HG02852 (cell line): ENCODE data around the gene DPPA2.
"Not testable (repeated sequence)": the region's sequence is repeated elsewhere in the genome, so short reads cannot be mapped to it uniquely, and the experiment has no call there.

Source experiments
- ATAC-seq: cut with Tn5 transposase; IDR thresholded peaks from one replicate; pipeline ENCODE4 v1.9.1; 2021; ENCODE audit warnings: mild to moderate bottlenecking, moderate library complexity; ENCODE audit not compliant: unreplicated experiment

DPPA2 gene, protein sequence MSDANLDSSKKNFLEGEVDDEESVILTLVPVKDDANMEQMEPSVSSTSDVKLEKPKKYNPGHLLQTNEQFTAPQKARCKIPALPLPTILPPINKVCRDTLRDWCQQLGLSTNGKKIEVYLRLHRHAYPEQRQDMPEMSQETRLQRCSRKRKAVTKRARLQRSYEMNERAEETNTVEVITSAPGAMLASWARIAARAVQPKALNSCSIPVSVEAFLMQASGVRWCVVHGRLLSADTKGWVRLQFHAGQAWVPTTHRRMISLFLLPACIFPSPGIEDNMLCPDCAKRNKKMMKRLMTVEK

DNA sequence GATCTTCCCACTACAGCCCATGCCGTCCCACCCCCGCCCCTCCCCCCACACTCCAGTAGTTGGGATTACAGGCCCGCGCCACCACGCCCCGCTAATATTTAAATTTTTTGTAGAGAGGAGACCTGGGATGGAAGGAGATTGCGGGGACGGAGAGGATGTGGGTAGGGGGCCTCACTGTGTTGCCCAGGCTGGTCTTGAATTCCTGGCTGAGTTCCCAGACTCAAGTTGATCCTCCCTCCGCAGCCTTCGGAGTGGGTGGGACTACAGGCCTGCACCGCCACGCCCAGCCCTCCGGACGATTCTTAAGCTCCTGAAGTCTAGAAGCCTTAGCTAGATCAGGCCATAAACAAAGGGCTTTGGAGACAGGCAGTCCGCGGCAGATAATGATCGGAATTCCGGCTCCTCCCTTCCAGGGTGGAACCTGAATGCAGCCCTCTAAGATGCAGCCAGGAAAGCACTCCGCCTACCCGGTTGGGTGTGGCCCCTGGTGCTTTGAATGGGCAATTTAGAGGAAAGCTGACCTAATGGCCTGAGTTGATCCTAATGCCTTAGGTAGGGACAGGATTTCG lies at the start of gene DPPA2:
Gene DPPA2, minus strand, starts transcription at position 356 of the 569 bp plus-strand sequence. CDS start 1,975 bp downstream, outside the sequence.
- no peak for ATAC-seq

DNA sequence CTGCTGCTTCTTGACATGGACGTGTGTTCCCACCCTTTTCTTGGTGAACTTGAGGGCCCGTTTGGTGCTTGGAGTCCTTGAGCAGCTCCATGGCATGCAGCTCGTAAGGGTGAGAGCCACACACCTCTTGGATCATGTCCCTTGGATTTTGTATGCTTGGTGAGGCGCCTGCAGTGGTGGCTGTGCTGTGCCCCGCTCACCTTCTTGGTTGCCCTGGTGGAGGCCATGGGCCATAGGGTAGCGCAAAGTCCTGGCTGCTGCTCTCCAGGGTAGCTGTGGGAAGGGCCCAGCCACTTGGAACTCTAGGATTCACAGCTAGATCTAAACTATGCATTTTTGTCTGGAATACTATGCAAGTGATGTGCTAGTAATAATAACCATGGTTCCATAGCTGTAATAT lies 47.8 kb upstream of the DPPA2 start:
- no peak for ATAC-seq

DNA sequence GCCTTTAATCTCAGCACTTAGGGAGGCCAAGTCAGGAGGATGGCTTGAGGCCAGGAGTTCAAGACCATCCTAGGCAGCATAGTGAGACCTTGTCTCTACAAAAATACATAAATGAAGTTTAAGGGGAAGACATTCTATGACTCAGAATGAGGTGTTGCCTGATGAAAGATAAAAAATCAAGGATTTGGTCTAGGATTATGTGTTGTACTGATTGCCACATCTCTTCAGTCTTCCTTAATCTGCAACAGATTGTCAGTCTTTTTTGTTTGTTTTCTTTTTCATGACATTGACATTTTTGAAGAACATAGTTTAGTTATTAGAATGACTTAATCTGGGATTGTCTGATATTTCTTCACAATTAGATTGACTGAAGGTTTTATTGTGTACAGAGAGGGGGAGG lies 47.3 kb upstream of the DPPA2 start:
- no peak for ATAC-seq

DNA sequence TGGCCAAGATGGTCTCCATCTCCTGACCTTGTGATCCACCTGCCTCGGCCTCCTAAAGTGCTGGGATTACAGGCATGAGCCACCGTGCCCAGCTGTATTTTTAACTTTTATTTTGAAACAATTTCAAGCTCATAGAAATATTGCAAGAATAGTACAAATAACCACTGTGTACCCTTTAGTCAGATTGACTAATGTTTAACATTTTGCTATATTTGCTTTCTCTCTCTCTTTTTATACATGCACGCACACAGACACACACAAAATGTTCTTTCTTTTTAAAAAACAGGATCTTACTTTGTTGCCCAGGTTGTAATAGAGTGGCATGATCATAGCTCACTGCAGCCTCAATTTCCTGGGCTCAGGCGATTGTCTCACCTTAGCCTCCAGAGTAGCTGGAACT lies 46.5 kb upstream of the DPPA2 start:
- ATAC-seq: no peak

DNA sequence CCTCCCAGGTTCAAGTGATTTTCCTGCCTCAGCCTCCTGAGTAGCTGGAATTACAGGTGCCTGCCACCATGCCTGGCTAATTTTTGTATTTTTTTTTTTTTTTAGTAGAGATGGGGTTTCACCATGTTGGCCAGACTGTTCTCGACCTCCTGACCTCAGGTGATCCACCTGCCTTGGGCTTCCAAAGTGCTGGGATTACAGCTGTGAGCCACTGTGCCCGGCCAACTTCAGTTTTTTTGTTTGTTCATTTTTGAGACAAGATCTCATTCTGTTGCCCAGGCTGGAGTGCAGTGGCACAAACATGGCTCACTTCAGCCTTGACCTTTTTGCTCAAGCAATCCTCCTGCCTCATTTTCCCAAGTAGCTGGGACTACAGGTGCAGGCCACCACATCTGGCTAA lies 42.5 kb upstream of the DPPA2 start:
- not testable (repeated sequence) for ATAC-seq

DNA sequence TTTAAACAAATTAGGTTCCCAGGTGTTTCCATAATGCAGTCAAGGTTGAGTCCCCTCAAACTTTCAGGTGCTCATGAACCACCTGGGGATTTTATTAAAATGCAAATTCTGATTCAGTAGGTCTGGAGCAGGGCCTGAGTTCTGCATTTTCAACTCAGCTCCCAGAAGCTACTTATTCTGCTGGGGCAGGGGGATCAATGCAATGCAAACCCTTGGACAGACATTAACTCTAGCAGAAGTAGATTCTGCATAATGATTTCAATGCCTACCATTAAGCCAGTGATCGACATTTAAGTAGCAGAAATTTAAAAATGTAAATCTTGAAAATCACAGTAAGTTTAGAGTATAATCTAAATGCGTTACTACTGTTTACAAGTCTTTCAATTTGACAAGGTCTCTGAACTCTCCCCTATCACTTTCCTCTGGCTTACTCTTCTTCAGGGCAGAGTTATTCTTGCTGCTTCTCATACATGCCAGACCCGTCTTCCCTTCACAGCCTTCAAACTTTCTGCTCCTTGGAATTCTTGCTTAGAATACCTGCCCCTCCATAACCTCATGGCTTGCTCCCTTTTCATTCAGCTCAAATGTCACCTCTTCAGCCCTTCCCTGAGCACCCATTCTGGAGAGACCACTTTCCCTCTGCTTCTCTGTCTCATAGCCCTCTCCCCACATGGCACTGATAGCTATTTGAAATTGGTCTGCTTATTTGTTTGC lies 40.3 kb upstream of the DPPA2 start:
- no peak for ATAC-seq

DNA sequence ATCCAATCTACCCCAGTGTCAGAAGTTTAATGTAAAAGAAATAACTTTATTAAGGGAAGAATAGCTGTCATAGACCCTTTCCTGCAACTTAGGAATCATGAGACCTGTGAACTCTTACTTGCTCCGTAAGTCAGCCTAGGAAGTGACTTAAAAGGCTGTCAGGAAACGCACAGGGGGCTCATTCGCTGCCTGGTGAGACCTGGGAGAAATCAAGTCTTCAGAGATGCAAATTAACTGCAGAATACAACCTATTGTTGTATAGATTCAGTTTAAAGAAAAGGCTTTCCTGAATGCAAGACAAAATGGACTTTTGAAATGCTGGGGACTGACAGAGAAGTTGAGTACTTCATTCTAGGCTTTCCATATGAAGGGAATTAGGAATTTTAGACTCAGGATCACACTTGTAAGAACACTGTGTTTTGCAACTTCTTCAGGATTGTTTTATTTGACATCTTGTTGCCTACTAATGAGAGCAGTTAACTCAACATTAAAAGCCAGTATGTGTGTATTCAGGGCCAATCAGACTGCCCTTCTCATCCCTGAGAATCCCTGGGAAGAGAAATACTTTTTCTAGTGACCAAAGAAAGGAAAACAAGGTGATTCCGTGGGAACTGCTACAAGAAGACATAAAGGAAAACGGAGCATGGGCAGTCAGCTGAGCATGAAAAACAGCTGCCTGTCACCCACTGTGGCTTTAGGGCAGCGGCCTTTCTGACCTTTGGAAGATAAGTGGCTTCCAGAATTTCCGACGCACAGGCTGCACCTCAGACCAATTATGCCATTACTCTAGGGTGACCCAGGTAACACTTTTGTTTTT lies 39.5 kb upstream of the DPPA2 start:
- ATAC-seq: no peak

DNA sequence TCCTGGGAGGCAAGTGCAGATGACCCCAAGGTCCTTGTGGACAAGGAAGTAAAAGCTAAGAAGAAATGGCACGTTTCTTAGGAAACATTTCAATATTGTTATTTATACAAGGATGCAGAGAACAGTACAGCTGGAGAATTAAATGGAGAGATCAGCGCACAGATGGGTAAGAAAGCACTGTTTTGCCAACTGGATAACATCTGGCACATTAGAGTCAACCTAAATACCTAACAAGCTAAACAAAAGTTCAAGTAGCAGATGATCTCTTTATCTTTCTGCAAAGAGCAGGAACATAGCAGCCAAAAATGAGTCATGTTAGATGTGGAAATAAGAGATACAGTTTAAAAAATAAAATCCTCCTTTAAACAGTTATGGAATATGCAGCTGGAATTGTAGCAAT lies 36.7 kb upstream of the DPPA2 start:
- no peak for ATAC-seq

DNA sequence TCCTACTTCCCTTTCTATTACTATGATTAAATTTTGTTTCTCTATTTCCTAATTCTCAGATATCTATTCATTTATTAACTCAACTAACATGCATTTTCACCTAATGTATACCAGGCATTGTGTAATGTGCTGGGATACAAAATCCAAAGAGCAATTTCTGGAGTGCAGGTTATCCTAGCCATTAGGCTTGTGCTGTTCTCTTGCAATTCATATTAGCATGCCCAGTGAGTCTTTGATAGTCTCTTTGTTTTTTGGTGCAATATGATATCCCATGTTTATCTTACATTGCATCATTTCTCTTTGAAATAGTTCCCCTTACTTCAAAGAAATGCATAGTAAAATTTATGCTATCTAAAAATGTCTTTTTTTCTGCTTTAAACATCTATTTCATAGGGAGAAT lies 34.9 kb upstream of the DPPA2 start:
- ATAC-seq: no peak

DNA sequence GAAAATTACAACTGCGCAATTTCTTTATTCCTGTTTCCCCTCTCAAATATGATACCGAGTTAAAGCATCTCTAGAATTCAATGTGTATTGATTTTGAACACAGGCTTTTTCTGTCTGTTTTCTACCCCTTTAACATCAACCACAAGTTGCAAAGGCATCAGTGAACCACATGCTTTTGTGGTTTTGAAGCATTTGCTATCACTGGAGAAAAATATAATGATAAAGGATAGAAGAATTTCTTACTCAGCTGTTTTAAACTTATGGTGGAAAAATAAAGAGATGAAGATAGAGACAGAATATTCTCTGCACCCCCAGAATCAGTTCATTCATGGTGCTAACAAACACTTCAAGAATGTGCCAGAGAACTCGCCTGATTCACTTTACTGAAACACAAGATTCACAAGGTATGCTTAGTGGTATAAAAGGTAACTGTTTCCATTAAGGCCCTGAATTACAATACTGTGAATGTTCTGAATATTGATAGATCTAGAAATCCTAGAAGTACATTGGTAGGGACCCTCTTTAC lies 30.5 kb upstream of the DPPA2 start:
- ATAC-seq: no peak

DNA sequence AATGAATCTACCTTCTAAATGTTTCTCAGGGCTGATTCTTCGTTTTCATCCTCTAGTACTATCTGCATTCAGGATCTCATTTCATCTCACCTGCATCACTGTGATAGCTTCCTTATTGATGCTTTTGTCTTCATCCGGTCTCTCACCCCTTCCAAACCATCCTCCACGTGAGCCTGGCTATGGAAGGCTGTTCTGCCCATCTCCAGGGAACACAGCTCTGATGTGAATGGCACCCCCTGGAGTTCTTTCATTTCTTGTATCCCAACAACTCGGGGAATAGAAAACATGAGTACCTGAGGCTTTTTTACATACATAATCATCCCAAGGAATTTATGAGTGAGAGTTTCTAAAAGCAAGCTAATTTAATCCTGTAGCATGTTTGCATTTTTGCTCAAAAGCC lies 29.8 kb upstream of the DPPA2 start:
- no peak for ATAC-seq

DNA sequence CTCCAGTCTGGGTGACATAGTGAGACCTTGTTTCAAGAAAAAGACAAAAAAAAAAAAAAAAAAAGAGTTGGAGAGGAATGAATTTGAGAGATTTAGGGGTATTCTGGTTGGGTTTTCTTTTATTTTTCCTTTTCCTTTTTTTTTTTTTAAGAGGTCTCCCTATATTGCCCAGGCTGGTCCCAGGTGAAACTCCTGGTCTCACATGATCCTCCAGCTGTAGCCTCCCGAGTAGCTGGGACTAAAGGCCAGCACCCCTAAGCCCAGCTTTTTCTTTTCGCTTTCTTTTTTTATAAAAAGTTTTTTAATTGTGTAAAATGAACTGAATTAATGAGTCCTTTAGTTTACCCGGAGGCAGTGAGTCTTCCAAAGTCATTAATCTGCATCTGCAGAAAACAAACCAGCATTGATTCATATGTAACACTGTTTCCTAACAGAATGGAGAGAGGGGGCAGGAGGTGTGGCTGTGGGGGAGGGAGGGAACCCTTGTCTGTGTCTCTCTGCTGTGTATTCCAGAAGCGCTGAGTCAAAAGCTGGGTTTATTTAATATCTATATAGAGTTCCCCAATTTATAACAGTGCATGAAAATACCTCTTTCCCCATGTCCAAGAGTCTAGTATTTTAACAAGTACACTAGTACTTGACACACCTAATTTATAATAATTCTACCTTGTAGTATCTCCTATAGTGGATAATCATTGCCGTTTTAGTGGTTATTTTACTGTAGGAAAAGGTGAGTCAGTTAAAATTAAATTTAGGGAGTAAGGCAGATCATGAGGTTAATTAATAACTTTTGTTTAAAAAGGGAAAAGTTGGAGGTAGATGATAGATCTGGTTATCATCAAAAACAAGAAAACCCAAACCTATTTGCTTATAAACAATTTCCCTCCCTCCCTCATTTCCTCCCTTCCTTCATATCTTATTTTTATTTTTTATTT lies 23.7 kb upstream of the DPPA2 start:
- ATAC-seq: no peak

DNA sequence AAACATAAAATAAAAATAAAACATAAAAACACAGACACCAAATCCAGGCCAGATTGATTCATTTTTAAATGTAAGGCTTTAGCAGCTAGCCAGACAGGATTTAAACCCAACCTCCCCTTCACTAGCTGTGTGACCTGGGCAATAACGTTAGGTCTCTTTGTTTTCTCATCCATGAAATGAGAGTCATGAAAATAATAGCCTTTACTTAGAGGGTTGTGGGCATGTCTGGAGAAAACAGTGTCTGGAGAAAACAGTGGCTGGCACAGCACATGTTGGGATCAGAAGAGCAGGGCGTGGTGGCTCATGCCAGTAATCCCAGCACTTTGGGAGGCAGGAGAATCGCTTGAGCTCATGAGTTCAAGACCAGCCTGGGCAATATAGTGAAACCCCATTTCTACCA lies 22.9 kb upstream of the DPPA2 start:
- ATAC-seq: no peak

DNA sequence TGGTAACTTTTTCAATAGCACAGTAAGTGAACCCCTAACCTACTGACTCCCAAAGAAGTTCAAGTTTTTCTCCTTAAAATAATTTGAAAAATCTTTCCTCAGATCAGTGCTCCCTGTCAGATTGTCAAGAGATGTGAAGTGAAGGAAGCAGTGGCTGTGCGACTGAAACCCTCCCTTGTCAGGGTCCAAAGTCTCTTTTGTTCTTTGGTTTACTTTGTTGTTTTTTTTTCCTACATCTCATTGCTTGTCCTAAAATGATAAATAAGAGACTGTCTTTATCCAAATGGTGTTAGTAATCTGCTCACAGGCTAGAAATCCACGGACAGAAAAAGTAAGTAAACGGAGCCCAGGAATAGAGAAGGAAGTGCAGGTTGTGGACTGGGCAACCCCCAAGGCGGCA lies 22.0 kb upstream of the DPPA2 start:
- no peak for ATAC-seq

DNA sequence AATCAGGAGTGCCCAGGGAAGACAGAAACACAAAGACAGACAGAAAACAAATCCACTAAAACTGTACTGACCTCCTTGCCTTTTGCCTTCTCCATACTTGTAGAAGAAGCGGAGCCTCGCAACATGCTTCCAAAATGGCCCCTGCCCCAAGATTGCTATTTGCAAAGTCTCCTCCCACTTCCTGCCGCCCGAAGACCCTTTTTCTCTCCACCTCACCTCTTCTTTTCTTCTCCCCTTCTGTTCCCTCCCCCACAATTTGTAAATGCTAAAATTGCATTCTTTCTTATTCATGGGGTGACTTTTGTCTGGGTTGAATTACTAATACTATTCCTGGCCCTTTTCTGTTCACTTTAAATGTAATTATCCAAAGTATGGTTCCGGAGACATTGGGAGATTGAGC lies 21.1 kb upstream of the DPPA2 start, which contains the start of gene DPPA4:
Gene DPPA4, minus strand, starts transcription at position 154 of the 400 bp plus-strand sequence. Its CDS starts 29 bp downstream, at position 125.
- ATAC-seq: no peak

DNA sequence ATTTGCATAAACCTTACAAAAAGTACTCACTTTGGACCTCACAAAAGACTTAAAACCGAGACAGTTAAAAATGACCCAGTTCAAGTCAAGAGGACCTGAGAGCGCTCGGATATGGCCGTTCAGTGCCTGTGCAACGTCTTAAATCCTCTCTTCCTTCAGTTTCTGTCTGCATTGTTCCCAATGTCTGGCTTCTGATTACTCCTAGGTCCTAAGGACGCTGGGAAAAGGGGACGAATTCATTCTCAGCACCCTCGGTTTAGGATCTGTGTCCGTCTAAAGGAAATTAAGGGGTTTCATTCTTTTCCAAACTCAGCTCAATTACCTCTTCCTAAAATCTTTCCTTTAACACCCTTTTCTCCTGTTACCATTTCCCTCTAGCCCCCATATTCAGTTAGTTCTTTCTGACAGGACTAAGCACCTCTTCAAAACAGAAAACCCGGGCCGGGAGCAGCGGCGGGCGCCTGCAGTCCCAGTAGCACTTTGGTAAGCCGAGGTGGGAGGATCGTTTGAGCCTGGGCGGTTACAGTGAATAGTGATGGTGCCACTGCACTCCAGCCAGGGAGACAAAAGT lies 20.1 kb upstream of the DPPA2 start:
- no peak for ATAC-seq

DNA sequence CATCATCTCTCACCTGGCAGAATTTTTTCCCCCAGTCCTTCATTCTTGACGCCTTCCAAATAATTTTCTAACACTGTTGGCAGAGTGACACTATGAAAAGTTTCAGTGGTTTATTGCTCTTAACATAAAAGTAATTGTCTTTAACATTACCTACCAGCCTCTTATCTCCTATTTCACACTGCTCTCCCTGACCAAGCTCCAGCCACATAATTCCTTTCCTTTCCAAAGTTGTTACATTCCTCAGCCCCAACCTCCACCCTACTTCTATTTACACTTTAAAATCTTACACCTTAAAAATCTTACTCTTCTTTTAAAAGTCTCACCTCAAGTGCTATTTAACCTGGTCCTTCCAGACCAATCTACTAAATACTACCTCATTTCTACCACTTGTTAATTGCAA lies 18.3 kb upstream of the DPPA2 start:
- no peak for ATAC-seq

DNA sequence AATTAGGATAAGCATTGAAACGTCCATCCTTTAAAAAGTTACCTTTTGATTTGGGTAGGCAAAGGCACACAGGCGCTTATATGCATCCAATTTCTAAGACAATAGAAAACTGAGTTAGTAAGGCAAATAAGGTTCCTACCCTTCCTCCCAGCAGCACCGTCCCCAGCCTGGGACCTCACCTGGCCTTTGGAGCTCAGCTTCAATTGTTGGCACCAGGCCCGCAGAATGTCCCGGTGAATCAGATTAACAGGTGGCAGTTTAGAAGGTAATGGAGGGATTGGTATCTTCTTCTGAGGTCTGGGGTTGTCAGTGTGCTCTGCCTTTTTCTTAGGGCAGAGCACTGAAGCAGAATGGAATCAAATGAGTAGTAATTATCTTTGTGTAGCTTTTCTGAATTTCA lies 15.4 kb upstream of the DPPA2 start:
- ATAC-seq: no peak

DNA sequence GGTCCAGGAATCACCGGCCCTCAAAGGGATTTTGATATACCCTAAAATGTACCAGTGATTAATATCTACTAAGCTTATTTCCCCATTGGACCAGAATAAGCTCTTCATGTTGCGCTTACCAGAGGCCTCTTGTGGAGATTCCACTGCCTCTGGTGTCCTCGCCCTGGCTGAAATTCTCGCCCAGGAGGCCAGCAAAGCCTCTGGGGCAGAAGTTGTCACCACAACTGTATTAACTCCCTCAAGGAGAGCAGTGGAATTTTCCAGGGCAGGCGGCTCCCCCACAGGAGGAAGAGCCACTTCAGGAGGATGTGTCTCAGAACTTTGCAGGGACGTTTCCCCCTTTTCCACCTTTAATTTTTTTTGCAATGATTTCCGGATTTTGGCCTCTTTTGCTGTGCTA lies 14.1 kb upstream of the DPPA2 start:
- no peak for ATAC-seq

DNA sequence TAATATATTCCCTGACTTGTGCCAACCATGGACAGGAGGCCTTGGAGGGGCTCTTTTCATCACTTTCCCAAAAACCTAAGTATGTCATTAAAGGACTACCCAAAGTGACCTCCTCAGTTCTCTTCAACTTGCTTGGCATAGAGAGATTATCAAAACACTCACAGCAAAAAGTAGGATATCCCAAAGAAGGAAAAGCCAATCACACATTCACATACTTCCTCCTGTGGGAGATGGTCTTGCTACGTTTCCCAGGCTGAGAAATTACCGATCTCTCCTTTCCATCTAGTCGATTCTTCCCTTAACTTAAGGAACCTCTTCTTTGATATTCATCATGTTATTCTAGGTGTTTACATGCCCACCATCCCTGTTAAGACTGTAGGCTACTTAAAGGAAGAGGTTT lies 11.9 kb upstream of the DPPA2 start:
- ATAC-seq: no peak
